ENCODE results near the gene FASN.

DNA sequence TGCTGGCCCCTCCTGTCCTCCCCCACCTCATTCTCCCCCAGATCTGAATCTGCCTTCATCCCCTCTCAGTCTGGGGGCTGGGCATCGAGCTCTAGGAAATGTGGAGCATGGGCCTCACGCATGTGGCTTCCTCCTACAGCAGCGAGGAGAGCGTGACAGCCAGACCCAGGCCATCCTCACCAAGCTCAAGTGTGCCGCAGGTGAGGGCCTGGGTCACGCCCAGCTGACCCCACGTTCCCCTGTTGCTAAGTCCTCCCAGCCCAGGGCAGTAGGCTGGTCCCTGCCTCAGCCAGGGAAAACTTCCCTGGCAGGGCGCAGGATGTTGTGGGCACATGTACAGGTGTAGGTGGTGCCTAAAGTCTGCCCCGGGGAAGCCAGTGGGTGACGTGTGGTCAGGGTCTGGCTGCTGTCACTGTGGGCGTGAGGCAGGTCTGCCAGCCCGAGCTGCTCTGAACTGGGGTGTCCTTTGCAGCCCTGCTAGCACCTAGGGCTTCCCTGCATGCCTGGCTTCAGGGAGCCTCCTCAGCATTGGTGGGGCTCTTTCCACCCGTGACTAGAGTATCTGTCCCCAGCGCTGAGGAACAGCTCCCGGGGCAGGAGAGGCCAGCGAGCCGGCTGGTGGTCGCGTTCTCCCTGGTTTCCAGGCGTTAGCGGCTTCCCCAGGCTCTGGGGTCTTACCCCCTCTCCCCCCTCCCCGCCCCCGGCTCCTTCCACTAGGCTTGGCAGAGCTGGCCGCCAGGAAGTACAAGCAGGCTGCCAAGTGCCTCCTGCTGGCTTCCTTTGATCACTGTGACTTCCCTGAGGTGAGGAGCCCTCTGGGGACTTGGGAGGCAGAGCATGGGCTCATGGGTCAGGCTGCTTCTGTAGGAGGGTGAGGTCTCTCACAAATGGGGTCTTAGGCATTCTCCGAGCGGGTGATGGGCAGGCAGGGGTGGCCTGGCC, 42.7 kb downstream of the FASN start:
- TF ChIP-seq, protein P1, sequence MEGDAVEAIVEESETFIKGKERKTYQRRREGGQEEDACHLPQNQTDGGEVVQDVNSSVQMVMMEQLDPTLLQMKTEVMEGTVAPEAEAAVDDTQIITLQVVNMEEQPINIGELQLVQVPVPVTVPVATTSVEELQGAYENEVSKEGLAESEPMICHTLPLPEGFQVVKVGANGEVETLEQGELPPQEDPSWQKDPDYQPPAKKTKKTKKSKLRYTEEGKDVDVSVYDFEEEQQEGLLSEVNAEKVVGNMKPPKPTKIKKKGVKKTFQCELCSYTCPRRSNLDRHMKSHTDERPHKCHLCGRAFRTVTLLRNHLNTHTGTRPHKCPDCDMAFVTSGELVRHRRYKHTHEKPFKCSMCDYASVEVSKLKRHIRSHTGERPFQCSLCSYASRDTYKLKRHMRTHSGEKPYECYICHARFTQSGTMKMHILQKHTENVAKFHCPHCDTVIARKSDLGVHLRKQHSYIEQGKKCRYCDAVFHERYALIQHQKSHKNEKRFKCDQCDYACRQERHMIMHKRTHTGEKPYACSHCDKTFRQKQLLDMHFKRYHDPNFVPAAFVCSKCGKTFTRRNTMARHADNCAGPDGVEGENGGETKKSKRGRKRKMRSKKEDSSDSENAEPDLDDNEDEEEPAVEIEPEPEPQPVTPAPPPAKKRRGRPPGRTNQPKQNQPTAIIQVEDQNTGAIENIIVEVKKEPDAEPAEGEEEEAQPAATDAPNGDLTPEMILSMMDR (IDR thresholded peaks at IDR 0.05; ENCODE audit: poor library complexity, severe bottlenecking) = no peak
- TF ChIP-seq TAF1 (IDR thresholded peaks at IDR 0.05; ENCODE audit: low read depth) (no peak), EZH2 (IDR thresholded peaks at IDR 0.05; ENCODE audit: borderline replicate concordance, insufficient read depth, low read length, poor library complexity, severe bottlenecking) (no peak), RAD21 (conservative IDR thresholded peaks at IDR 0.05) (no peak), POLR2AphosphoS5 (IDR thresholded peaks at IDR 0.05) (no peak)
